HG03565 (cell line): Measurements from ENCODE around the gene ADCK2.
A peak's percentile ranks its signal among the peaks of the same experiment; 100 is the strongest.
"Not testable (repeated sequence)": the region's sequence is repeated elsewhere in the genome, so short reads cannot be mapped to it uniquely, and the experiment has no call there.

Experiments
- ATAC-seq: cut with Tn5 transposase; IDR thresholded peaks from one replicate; pipeline ENCODE4 v1.9.1; 2021; ENCODE audit warnings: mild to moderate bottlenecking, moderate library complexity; ENCODE audit not compliant: unreplicated experiment

Gene ADCK2

GRCh38 chr7:140672382-140673062 lies at the start of gene ADCK2:
ADCK2 (plus strand) TSS chr7:140672945; CDS start chr7:140673331, 386 bp downstream.
- ATAC-seq, result peak; percentile 33

GRCh38 chr7:140623980-140624379 lies 48.8 kb upstream of the ADCK2 start:
- no peak for ATAC-seq

GRCh38 chr7:140624392-140625191 lies 48.2 kb upstream of the ADCK2 start:
- no peak for ATAC-seq

GRCh38 chr7:140625192-140625558 lies 47.6 kb upstream of the ADCK2 start:
- ATAC-seq, result not testable (repeated sequence)

GRCh38 chr7:140625908-140626868 lies 46.6 kb upstream of the ADCK2 start:
- no peak for ATAC-seq

GRCh38 chr7:140631021-140631420 lies 41.7 kb upstream of the ADCK2 start:
- ATAC-seq, result no peak

- ATAC-seq, result no peak
Measured at GRCh38 chr7:140631602-140632001, 41.1 kb upstream of the ADCK2 start.

- ATAC-seq, result no peak
Measured at GRCh38 chr7:140635345-140635744, 37.4 kb upstream of the ADCK2 start.

- ATAC-seq, result no peak
Measured at GRCh38 chr7:140635816-140636215, 36.9 kb upstream of the ADCK2 start.

GRCh38 chr7:140637400-140637799 lies 35.3 kb upstream of the ADCK2 start:
- no peak for ATAC-seq

GRCh38 chr7:140638173-140638791 lies 34.5 kb upstream of the ADCK2 start:
- no peak for ATAC-seq

GRCh38 chr7:140639366-140640053 lies 33.2 kb upstream of the ADCK2 start:
- no peak for ATAC-seq

- no peak for ATAC-seq
Measured at GRCh38 chr7:140640060-140640637, 32.6 kb upstream of the ADCK2 start.

GRCh38 chr7:140640727-140641523 lies 31.8 kb upstream of the ADCK2 start, which contains the start of gene DENND2A:
DENND2A (minus strand) TSS chr7:140640813; CDS start chr7:140602397, 38,416 bp downstream.
- no peak for ATAC-seq

GRCh38 chr7:140641524-140642195 lies 31.1 kb upstream of the ADCK2 start:
- no peak for ATAC-seq

- no peak for ATAC-seq
Measured at GRCh38 chr7:140643416-140643815, 29.3 kb upstream of the ADCK2 start.

GRCh38 chr7:140644761-140645160 lies 28.0 kb upstream of the ADCK2 start:
- ATAC-seq, result not testable (repeated sequence)

GRCh38 chr7:140645166-140645900 lies 27.4 kb upstream of the ADCK2 start:
- no peak for ATAC-seq
